CD4-positive, CD25-positive, alpha-beta regulatory T cell (primary cell): ENCODE measurements around the gene ERCC4. TPM values are rescaled to one million over a fixed set of nuclear protein-coding genes. Genes with fewer than 3 reads are reported as not detected.

ENCODE experiments used
- ATAC-seq, 2 donors: fragments of 150-1000 bp; cut with Tn5 transposase; one replicate each; pipeline ENCODE4 v1.10.0; 2021; ENCODE audit warnings: low read depth in 2 of 2, moderate number of reproducible peaks in 2 of 2, moderate library complexity in 1 of 2
- DNase-seq, 3 donors: peaks; one replicate each; pipeline versions ENCODE4 v3.0.0 to v3.0.0-alpha.2; 2012 to 2022; ENCODE audit warnings: mixed read lengths in 1 of 3
- H3K27ac ChIP-seq: one replicate; pipeline ENCODE4 v1.7.0; 2013; ENCODE audit warnings: mild to moderate bottlenecking, low read length; ENCODE audit not compliant: insufficient read depth, poor library complexity, severe bottlenecking
- H3K27me3 ChIP-seq: one replicate; pipeline ENCODE4 v1.7.0; 2013; ENCODE audit warnings: low read length; ENCODE audit not compliant: control insufficient read depth, insufficient read depth
- H3K36me3 ChIP-seq: one replicate; pipeline ENCODE4 v1.7.0; 2013; ENCODE audit warnings: mild to moderate bottlenecking, low read length, moderate library complexity; ENCODE audit not compliant: control insufficient read depth, insufficient read depth
- H3K4me1 ChIP-seq: 2 replicates; pipeline ENCODE4 v1.7.0; 2013; ENCODE audit warnings: mild to moderate bottlenecking, low read length; ENCODE audit not compliant: insufficient read depth, control insufficient read depth, poor library complexity, severe bottlenecking
- H3K4me3 ChIP-seq: one replicate; pipeline ENCODE4 v1.7.0; 2013; ENCODE audit warnings: low read depth, mild to moderate bottlenecking, low read length, moderate library complexity
- H3K9me3 ChIP-seq, 2 experiments: 1 replicate in 1 of 2; 2 replicates in 1 of 2; pipeline ENCODE4 v1.7.0; 2013; ENCODE audit warnings: low read length in 2 of 2, mild to moderate bottlenecking in 1 of 2, moderate library complexity in 1 of 2; ENCODE audit not compliant: control insufficient read depth in 2 of 2
- H3K27ac Mint-ChIP-seq, 3 donors: one replicate each; pipeline ENCODE4 v1.8.0; 2020 to 2022; ENCODE audit warnings: mild to moderate bottlenecking in 3 of 3, mixed read lengths in 3 of 3, moderate library complexity in 2 of 3
- H3K27me3 Mint-ChIP-seq: one replicate; pipeline ENCODE4 v1.8.0; 2022; ENCODE audit warnings: mild to moderate bottlenecking, mixed read lengths
- H3K36me3 Mint-ChIP-seq: one replicate; pipeline ENCODE4 v1.8.0; 2020; ENCODE audit warnings: mixed read lengths
- H3K4me1 Mint-ChIP-seq, 4 donors: one replicate each; pipeline ENCODE4 v1.8.0; 2020 to 2022; ENCODE audit warnings: mixed read lengths in 4 of 4, mild to moderate bottlenecking in 1 of 4
- H3K4me3 Mint-ChIP-seq, 4 donors: one replicate each; pipeline ENCODE4 v1.8.0; 2020 to 2022; ENCODE audit warnings: mild to moderate bottlenecking in 4 of 4, mixed read lengths in 4 of 4, moderate library complexity in 3 of 4
- H3K9me3 Mint-ChIP-seq, 7 donors: one replicate each; pipeline ENCODE4 v1.8.0; 2020 to 2022; ENCODE audit warnings: mixed read lengths in 7 of 7, mild to moderate bottlenecking in 3 of 7, moderate library complexity in 2 of 7
- polyA plus RNA-seq, 4 donors: library from polyadenylated mRNA; unstranded; fragments of 300-500 nt; fragmentation: Illumina TruSeq; gene quantifications; one replicate each; pipeline ENCODE4 v1.2.3, GENCODE V29; 2021
- total RNA-seq: library from RNA; stranded (reverse); gene quantifications from one replicate; pipeline ENCODE4 v1.2.3, GENCODE V29; 2022

ERCC4 gene
- 8.8 TPM for total RNA-seq
- polyA plus RNA-seq: 10 to 100 TPM; 14.5 to 18.2 (median 16.7) TPM

DNA sequence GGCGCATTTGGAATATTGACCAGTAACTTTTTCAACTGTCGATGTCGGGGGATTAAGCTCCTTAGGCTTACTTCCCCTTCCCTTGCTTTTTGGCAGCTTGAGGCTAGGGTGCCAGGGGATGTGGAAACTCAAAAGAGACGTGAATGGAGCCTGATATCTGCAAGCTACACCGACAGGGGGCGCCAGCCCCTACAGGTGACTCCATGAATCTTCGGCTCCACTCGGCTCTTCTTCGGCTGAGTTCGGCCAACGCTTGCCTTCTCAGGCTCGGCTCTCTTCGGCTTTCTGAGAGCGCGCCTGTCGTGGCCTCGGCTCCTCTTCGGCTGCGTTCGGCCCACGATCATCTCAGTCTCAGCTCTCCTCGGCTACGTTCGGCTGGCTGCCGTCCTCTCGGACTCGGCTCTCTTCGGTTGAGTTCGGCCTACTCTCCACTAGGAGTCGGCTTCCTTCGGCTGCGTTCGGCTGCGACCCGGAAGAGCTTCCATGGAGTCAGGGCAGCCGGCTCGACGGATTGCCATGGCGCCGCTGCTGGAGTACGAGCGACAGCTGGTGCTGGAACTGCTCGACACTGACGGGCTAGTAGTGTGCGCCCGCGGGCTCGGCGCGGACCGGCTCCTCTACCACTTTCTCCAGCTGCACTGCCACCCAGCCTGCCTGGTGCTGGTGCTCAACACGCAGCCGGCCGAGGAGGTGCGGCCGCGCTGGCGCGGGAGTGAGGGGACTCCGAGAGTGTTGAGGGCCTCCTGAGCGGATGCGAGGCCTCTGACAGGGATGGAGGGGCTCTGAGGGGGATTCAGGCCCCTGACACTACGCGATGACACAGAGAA lies at the start of gene ERCC4:
TSS of gene ERCC4 (plus strand) at position 472 of the 827 bp plus-strand sequence. CDS start at position 484, 12 bp downstream.
- peak; percentile 97 to 98 for ATAC-seq
- peaks cover 3% of the 10 kb centered on the region for H3K27me3 ChIP-seq
- peak within 1 kb of the TSS; percentile 89 to 95 (median 95) for H3K27ac Mint-ChIP-seq
- H3K4me1 ChIP-seq: peaks cover 12% of the 10 kb centered on the region
- H3K9me3 Mint-ChIP-seq: no peaks in the 10 kb centered on the region
- H3K4me3 Mint-ChIP-seq: peak within 1 kb of the TSS; percentile 86 to 96 (median 94)
- H3K9me3 ChIP-seq: no peaks in the 10 kb centered on the region
- peaks cover 22% of the 10 kb centered on the region for H3K27me3 Mint-ChIP-seq
- peaks cover 5 to 30% (median 21%) of the 10 kb centered on the region in 4 donors for H3K4me1 Mint-ChIP-seq
- H3K36me3 Mint-ChIP-seq: peaks cover 4% of the 10 kb centered on the region
- H3K36me3 ChIP-seq: no peaks in the 10 kb centered on the region
- peak within 1 kb of the TSS; percentile 75 for H3K4me3 ChIP-seq
- H3K27ac ChIP-seq: peak within 1 kb of the TSS; percentile 77
- peak; percentile 99 to 100 (median 99) for DNase-seq

DNA sequence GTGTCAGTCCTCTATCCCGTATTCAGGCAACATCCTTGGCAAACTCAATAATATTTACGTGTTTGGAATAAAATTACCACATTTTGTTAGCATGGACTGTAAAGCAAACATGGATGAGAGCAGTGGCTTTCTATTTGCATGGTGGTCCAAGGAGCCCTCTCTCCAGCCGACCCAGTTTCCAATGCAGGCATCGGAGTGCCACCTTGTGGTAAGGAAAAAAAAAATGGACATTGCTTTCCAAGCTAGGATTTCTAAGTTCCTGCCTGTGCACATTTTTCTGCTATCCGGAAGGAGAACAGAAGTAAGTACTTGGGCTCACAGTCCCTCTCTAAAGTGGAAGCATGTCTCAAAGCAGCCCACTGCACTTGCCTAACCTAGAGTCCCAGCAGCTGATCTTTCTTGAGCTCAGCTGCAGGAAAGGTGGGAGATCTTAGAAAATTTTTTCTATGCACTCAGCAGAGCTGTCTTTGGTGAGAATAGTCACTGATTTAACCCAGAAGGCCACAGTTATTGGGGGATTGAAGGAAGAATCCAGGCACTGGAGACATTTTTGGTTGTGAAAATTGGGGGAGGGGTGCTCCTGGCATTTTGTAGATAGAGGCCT lies 46.0 kb upstream of the ERCC4 start:
- peaks cover 0 to 3% (median 0%) of the 10 kb centered on the region in 4 donors for H3K4me1 Mint-ChIP-seq
- H3K36me3 Mint-ChIP-seq: no peaks in the 10 kb centered on the region
- H3K9me3 Mint-ChIP-seq: peaks cover 0 to 3% (median 0%) of the 10 kb centered on the region in 7 donors
- no peaks in the 10 kb centered on the region for H3K27me3 ChIP-seq
- no peaks in the 10 kb centered on the region for H3K36me3 ChIP-seq
- H3K4me3 ChIP-seq: no peak overlapping the region
- H3K27ac Mint-ChIP-seq: no peak overlapping the region
- ATAC-seq: no peak
- H3K4me3 Mint-ChIP-seq: no peak overlapping the region
- no peak for DNase-seq
- H3K27me3 Mint-ChIP-seq: peaks cover 28% of the 10 kb centered on the region
- no peaks in the 10 kb centered on the region for H3K4me1 ChIP-seq
- no peak overlapping the region for H3K27ac ChIP-seq
- no peaks in the 10 kb centered on the region for H3K9me3 ChIP-seq

DNA sequence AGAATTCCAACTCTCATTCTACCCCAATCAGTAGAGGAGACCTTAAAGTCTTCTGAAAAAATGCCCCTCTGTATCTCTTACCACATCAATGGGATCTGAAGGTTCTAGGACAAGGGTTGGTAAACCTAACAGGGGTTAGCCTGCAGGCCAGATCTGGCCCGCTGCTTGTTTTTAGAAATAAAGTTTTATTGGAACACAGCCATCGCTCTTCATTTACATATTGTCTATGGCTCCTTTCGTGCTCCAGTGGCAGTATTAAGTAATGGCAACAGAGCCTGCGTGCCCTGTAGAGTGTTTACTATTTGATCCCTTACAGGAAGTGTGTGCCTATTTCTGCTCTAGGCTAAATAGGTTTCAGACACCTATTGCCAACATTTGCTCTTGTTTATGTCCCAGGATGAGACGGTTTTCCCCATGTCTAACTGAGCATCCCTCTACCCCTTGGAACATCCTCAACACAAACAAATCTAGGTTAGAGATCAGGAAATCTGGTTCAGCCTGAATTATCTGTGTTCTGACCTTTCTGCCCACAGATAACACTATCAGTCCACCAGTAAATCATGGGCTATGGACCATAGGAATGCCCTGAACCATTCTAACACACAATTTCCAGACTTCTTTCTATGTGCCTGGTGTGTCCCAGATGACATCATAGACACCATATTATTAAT lies 44.2 kb upstream of the ERCC4 start:
- peaks cover 28% of the 10 kb centered on the region for H3K27me3 Mint-ChIP-seq
- no peak overlapping the region for H3K4me3 Mint-ChIP-seq
- H3K4me3 ChIP-seq: no peak overlapping the region

GRCh38 chr16:13883276-13883675 lies 36.7 kb upstream of the ERCC4 start:
- no peak overlapping the region for H3K27ac Mint-ChIP-seq
- ATAC-seq (no peak), DNase-seq (no peak)
- Histone ChIP-seq H3K4me1 (no peaks in the 10 kb centered on the region), H3K27me3 (peaks cover 5% of the 10 kb centered on the region), H3K36me3 (no peaks in the 10 kb centered on the region), H3K27ac (no peak overlapping the region), H3K9me3 (no peaks in the 10 kb centered on the region), H3K4me3 (no peak overlapping the region)
- peaks cover 0 to 6% (median 0%) of the 10 kb centered on the region in 7 donors for H3K9me3 Mint-ChIP-seq
- no peaks in the 10 kb centered on the region for H3K36me3 Mint-ChIP-seq
- H3K27me3 Mint-ChIP-seq: peaks cover 4% of the 10 kb centered on the region
- H3K4me1 Mint-ChIP-seq: no peaks in the 10 kb centered on the region
- H3K4me3 Mint-ChIP-seq: no peak overlapping the region

More for the DNA sequence above, 44.2 kb upstream of the ERCC4 start:
- Mint-ChIP-seq H3K36me3 (no peaks in the 10 kb centered on the region), H3K27ac (no peak overlapping the region), H3K9me3 (peaks cover 0 to 3% (median 0%) of the 10 kb centered on the region in 7 donors), H3K4me1 (peaks cover 0 to 3% (median 0%) of the 10 kb centered on the region in 4 donors)
- Histone ChIP-seq H3K9me3 (no peaks in the 10 kb centered on the region), H3K4me1 (no peaks in the 10 kb centered on the region), H3K27ac (no peak overlapping the region), H3K27me3 (no peaks in the 10 kb centered on the region), H3K36me3 (no peaks in the 10 kb centered on the region)
- no peak for ATAC-seq
- no peak for DNase-seq

DNA sequence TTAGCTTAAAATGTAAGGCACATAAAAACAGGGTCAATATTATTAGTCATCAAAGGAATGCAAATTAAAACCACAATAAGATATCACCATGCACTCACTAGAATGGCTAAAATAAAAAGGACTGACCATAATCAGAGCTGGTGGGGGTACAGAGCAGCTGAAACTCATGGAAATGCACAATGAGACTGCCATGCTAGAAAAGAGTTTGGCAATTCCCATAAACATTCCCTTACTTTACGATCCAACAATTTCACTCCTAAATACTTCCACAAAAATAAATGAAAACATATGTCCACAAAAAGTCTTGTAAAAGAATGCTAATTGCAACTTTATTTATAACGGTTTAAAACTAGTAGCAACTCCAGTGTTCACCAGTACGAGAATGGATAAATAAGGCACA lies 36.1 kb upstream of the ERCC4 start:
- Mint-ChIP-seq H3K4me1 (no peaks in the 10 kb centered on the region), H3K27ac (no peak overlapping the region), H3K36me3 (no peaks in the 10 kb centered on the region), H3K9me3 (peaks cover 0 to 6% (median 0%) of the 10 kb centered on the region in 7 donors), H3K4me3 (no peak overlapping the region), H3K27me3 (peaks cover 4% of the 10 kb centered on the region)
- no peak overlapping the region for H3K27ac ChIP-seq
- no peak for ATAC-seq
- no peaks in the 10 kb centered on the region for H3K9me3 ChIP-seq
- H3K4me3 ChIP-seq: no peak overlapping the region
- peaks cover 5% of the 10 kb centered on the region for H3K27me3 ChIP-seq
- H3K4me1 ChIP-seq: no peaks in the 10 kb centered on the region
- no peaks in the 10 kb centered on the region for H3K36me3 ChIP-seq
- no peak for DNase-seq

DNA sequence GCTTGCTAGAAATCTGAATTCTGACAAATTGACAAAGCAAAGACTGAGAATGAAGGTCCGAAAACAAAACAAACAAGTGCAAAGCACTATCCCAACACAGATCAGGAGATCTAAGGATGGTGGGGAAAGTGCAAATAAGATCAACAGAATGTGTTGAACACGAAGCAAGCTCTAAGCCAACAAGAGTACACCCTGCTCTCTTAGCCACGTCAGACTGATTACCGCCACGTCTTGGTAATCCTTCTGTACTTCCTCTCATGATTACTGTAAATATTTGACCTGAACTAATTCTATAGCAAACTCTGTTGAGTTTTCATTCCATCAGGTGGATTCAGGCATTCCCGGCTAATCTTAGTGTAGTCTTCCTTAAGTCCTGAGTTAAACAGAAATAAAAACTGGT lies 34.3 kb upstream of the ERCC4 start:
- H3K4me1 ChIP-seq: no peaks in the 10 kb centered on the region
- no peak for ATAC-seq
- no peaks in the 10 kb centered on the region for H3K9me3 ChIP-seq
- no peak overlapping the region for H3K4me3 Mint-ChIP-seq
- H3K27me3 ChIP-seq: peaks cover 5% of the 10 kb centered on the region
- H3K9me3 Mint-ChIP-seq: peaks cover 0 to 8% (median 0%) of the 10 kb centered on the region in 7 donors
- no peaks in the 10 kb centered on the region for H3K36me3 ChIP-seq
- DNase-seq: no peak
- no peak overlapping the region for H3K4me3 ChIP-seq
- peaks cover 4% of the 10 kb centered on the region for H3K27me3 Mint-ChIP-seq
- H3K27ac Mint-ChIP-seq: no peak overlapping the region
- H3K36me3 Mint-ChIP-seq: no peaks in the 10 kb centered on the region
- no peaks in the 10 kb centered on the region for H3K4me1 Mint-ChIP-seq
- no peak overlapping the region for H3K27ac ChIP-seq

DNA sequence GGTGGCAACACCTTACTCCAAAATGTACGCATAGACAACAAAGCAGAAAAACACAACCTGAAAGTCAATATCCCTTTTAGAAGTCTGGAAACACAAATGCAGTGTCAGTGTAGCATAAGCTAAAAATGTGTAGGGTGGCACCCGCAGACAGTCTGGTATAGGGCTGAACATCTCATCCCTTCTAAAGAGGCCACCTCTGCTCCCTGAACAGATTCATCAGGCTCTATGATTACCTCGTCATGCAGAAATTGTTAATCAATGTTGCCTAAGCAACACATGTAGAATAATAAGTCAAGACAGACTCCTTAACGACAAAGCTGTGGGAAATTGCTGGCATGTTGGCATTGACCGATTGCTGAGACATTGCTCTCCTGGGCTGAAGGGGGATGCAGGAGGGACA lies 33.3 kb upstream of the ERCC4 start:
- ATAC-seq (no peak), DNase-seq (no peak)
- H3K36me3 Mint-ChIP-seq: no peaks in the 10 kb centered on the region
- H3K27me3 Mint-ChIP-seq: peaks cover 4% of the 10 kb centered on the region
- H3K36me3 ChIP-seq: no peaks in the 10 kb centered on the region
- H3K4me1 ChIP-seq: no peaks in the 10 kb centered on the region
- no peak overlapping the region for H3K4me3 Mint-ChIP-seq
- no peaks in the 10 kb centered on the region for H3K9me3 ChIP-seq
- H3K4me1 Mint-ChIP-seq: no peaks in the 10 kb centered on the region
- no peak overlapping the region for H3K27ac ChIP-seq
- peaks cover 5% of the 10 kb centered on the region for H3K27me3 ChIP-seq
- H3K4me3 ChIP-seq: no peak overlapping the region
- H3K9me3 Mint-ChIP-seq: peaks cover 0 to 8% (median 0%) of the 10 kb centered on the region in 7 donors
- H3K27ac Mint-ChIP-seq: no peak overlapping the region
